ENCODE data around the gene OR8B3.

Gene OR8B3

GRCh38 chr11:124380585-124380984, 18.2 kb downstream of the OR8B3 start:
- TF ChIP-seq TEAD4 (IDR thresholded peaks at IDR 0.05) (no peak), EGR1 (IDR thresholded peaks at IDR 0.05) (no peak), NFIC (IDR thresholded peaks at IDR 0.05) (no peak), FOXM1 (IDR thresholded peaks at IDR 0.05; ENCODE audit: borderline replicate concordance, low read depth) (no peak), EP300 (IDR thresholded peaks at IDR 0.05; ENCODE audit: borderline replicate concordance) (no peak)

GRCh38 chr11:124376280-124376679, 22.5 kb downstream of the OR8B3 start:
- TF ChIP-seq ZBTB7A (IDR thresholded peaks at IDR 0.05; ENCODE audit: low read depth) (no peak), TEAD4 (IDR thresholded peaks at IDR 0.05) (no peak), EGR1 (IDR thresholded peaks at IDR 0.05) (no peak)

GRCh38 chr11:124359566-124359965, 39.3 kb downstream of the OR8B3 start:
- TF ChIP-seq NFIC (IDR thresholded peaks at IDR 0.05): no peak
- TF ChIP-seq TCF12 (IDR thresholded peaks at IDR 0.05; ENCODE audit: low read depth): no peak
- no peak for TF ChIP-seq CEBPB (IDR thresholded peaks at IDR 0.05)
- TF ChIP-seq, protein P1, sequence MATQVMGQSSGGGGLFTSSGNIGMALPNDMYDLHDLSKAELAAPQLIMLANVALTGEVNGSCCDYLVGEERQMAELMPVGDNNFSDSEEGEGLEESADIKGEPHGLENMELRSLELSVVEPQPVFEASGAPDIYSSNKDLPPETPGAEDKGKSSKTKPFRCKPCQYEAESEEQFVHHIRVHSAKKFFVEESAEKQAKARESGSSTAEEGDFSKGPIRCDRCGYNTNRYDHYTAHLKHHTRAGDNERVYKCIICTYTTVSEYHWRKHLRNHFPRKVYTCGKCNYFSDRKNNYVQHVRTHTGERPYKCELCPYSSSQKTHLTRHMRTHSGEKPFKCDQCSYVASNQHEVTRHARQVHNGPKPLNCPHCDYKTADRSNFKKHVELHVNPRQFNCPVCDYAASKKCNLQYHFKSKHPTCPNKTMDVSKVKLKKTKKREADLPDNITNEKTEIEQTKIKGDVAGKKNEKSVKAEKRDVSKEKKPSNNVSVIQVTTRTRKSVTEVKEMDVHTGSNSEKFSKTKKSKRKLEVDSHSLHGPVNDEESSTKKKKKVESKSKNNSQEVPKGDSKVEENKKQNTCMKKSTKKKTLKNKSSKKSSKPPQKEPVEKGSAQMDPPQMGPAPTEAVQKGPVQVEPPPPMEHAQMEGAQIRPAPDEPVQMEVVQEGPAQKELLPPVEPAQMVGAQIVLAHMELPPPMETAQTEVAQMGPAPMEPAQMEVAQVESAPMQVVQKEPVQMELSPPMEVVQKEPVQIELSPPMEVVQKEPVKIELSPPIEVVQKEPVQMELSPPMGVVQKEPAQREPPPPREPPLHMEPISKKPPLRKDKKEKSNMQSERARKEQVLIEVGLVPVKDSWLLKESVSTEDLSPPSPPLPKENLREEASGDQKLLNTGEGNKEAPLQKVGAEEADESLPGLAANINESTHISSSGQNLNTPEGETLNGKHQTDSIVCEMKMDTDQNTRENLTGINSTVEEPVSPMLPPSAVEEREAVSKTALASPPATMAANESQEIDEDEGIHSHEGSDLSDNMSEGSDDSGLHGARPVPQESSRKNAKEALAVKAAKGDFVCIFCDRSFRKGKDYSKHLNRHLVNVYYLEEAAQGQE (IDR thresholded peaks at IDR 0.05; ENCODE audit: low read depth): no peak
- no peak for TF ChIP-seq EGR1 (IDR thresholded peaks at IDR 0.05)
- no peak for TF ChIP-seq FOXM1 (IDR thresholded peaks at IDR 0.05; ENCODE audit: borderline replicate concordance, low read depth)
- TF ChIP-seq, protein P2, sequence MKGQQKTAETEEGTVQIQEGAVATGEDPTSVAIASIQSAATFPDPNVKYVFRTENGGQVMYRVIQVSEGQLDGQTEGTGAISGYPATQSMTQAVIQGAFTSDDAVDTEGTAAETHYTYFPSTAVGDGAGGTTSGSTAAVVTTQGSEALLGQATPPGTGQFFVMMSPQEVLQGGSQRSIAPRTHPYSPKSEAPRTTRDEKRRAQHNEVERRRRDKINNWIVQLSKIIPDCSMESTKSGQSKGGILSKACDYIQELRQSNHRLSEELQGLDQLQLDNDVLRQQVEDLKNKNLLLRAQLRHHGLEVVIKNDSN (IDR thresholded peaks at IDR 0.05): no peak
- TF ChIP-seq CREB1 (IDR thresholded peaks at IDR 0.05; ENCODE audit: low read depth): no peak
- TF ChIP-seq TEAD4 (IDR thresholded peaks at IDR 0.05): no peak

DNA sequence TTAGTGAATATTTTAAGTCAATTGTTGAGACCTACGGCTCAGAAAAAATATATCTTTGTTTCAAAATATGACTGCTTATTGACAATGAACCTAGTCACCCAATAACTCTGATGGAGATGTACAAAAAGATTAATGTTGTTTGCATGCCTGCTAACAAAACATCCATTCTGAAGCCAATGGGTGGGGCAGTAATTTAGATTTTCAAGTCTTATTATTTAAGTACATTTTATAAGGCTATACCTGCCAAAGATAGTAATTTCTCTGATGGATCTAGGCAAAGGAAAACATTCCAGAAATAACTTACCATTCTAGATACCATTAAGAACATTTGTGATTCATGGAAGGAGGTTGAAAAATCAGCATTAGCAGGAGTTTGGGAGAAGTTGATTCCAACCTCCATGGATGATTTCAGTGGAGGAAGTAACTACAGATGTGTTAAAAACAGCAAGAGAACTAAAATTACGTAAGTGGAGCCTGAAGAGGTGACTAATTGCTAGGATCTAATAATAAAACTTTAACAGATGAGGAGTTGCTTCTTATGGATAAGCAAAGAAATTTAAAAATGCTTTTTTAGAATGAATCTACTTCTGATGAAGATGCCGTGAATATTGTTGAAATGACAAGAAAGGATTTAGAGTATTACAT, 52.4 kb downstream of the OR8B3 start:
- no peak for TF ChIP-seq TCF12 (IDR thresholded peaks at IDR 0.05; ENCODE audit: low read depth)
- TF ChIP-seq YY1 (IDR thresholded peaks at IDR 0.05; ENCODE audit: low read depth): no peak
- no peak for TF ChIP-seq EP300 (IDR thresholded peaks at IDR 0.05; ENCODE audit: borderline replicate concordance)
- TF ChIP-seq FOXM1 (IDR thresholded peaks at IDR 0.05; ENCODE audit: borderline replicate concordance, low read depth): no peak
